ENCODE data around the gene ZGLP1.

ZGLP1 gene

DNA sequence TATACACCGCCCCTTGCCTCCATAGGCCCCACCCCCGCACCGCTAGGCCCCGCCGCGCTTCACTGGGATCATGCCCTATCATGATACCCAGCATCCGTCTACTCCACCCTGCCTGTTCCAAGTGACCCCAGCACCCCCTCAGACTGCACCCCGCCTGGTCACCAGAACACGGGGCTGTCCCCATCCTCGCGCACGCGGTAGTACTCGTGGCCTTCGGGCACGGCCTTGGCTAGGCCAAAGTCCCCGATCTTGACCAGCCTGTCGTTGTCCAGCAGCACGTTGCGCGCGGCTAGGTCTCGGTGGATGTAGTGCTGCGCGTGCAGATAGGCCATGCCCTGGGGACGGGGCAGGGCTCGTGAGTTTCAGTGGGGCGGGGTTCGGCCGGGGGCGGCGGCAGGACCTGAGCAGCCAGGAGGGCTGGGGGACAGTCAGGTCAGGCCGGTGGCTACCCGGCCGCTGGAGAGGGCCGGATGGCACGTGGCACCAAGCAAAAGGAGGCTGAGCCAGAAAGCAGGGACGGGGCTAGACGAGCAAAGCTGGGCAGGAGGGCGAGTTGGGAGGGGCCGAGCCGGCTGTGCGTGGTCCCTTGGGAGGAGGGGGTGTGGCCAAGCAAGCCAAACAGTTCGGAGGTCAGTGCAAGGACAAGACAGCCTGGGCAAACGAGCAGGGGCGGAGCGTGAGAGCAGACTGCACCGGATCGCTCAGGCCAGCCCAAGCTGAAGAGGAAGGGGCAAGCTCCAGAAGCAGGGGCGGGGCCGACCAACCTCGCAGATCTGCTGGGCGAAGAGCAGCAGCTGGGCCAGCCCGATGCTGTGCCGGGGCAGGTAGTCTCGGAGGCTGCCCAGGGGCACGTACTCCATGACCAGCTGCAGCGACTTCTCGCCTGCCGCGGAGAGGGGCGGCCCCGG, 43.4 kb upstream of the ZGLP1 start:
- Histone ChIP-seq H3K4me2 (ENCODE audit: low read length) (no peak overlapping the region), H2AFZ (ENCODE audit: low read length) (no peak overlapping the region), H3K4me1 (ENCODE audit: insufficient read depth, low read length, severe bottlenecking) (no peaks in the 10 kb centered on the region), H4K20me1 (ENCODE audit: insufficient read depth, low read length) (no peaks in the 10 kb centered on the region), H3K27me3 (ENCODE audit: insufficient read depth, low read length) (no peaks in the 10 kb centered on the region), H3F3A (ENCODE audit: insufficient read depth, low read length) (no peaks in the 10 kb centered on the region), H3K9me3 (ENCODE audit: low read length) (no peaks in the 10 kb centered on the region), H3K9ac (ENCODE audit: low read length) (no peak overlapping the region), H3K36me3 (ENCODE audit: insufficient read depth, low read length) (peaks cover 68% of the 10 kb centered on the region), H3K79me2 (ENCODE audit: insufficient read depth, low read length) (no peaks in the 10 kb centered on the region), H3K4me3 (ENCODE audit: low read depth, low read length, poor library complexity, severe bottlenecking) (no peak overlapping the region), H3K9me2 (ENCODE audit: low read depth, low read length) (no peaks in the 10 kb centered on the region), H3K27ac (ENCODE audit: low read depth, low read length, poor library complexity, severe bottlenecking) (no peak overlapping the region)
- TF ChIP-seq, protein P1, sequence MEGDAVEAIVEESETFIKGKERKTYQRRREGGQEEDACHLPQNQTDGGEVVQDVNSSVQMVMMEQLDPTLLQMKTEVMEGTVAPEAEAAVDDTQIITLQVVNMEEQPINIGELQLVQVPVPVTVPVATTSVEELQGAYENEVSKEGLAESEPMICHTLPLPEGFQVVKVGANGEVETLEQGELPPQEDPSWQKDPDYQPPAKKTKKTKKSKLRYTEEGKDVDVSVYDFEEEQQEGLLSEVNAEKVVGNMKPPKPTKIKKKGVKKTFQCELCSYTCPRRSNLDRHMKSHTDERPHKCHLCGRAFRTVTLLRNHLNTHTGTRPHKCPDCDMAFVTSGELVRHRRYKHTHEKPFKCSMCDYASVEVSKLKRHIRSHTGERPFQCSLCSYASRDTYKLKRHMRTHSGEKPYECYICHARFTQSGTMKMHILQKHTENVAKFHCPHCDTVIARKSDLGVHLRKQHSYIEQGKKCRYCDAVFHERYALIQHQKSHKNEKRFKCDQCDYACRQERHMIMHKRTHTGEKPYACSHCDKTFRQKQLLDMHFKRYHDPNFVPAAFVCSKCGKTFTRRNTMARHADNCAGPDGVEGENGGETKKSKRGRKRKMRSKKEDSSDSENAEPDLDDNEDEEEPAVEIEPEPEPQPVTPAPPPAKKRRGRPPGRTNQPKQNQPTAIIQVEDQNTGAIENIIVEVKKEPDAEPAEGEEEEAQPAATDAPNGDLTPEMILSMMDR (IDR thresholded peaks at IDR 0.05; ENCODE audit: low read length): no peak
- TF ChIP-seq EZH2 (IDR thresholded peaks at IDR 0.05; ENCODE audit: borderline replicate concordance, low read length): no peak

GRCh38 chr19:10346509-10346908, 36.9 kb upstream of the ZGLP1 start:
- H3K27me3 ChIP-seq (ENCODE audit: insufficient read depth, low read length): no peaks in the 10 kb centered on the region; the same call in 1 of the 2 replicates
- H3K27ac ChIP-seq (ENCODE audit: low read depth, low read length, poor library complexity, severe bottlenecking): no peak overlapping the region
- no peaks in the 10 kb centered on the region for H3K4me1 ChIP-seq (ENCODE audit: insufficient read depth, low read length, severe bottlenecking)
- H3K9me2 ChIP-seq (ENCODE audit: low read depth, low read length): no peaks in the 10 kb centered on the region
- no peak overlapping the region for H3K4me3 ChIP-seq (ENCODE audit: low read depth, low read length, poor library complexity, severe bottlenecking)
- H2AFZ ChIP-seq (ENCODE audit: low read length): no peak overlapping the region
- peaks cover 18% of the 10 kb centered on the region for H3K36me3 ChIP-seq (ENCODE audit: insufficient read depth, low read length)
- no peaks in the 10 kb centered on the region for H4K20me1 ChIP-seq (ENCODE audit: insufficient read depth, low read length)
- TF ChIP-seq EZH2 (IDR thresholded peaks at IDR 0.05; ENCODE audit: borderline replicate concordance, low read length): no peak
- TF ChIP-seq, protein P1 (IDR thresholded peaks at IDR 0.05; ENCODE audit: low read length): no peak
- H3F3A ChIP-seq (ENCODE audit: insufficient read depth, low read length): no peaks in the 10 kb centered on the region
- H3K79me2 ChIP-seq (ENCODE audit: insufficient read depth, low read length): no peaks in the 10 kb centered on the region
- H3K4me2 ChIP-seq (ENCODE audit: low read length): no peak overlapping the region
- no peaks in the 10 kb centered on the region for H3K9me3 ChIP-seq (ENCODE audit: low read length)
- H3K9ac ChIP-seq (ENCODE audit: low read length): no peak overlapping the region

- Histone ChIP-seq H3K9ac (ENCODE audit: low read length) (no peak overlapping the region), H3K9me2 (ENCODE audit: low read depth, low read length) (no peaks in the 10 kb centered on the region), H3K36me3 (ENCODE audit: insufficient read depth, low read length) (peaks cover 1% of the 10 kb centered on the region), H2AFZ (ENCODE audit: low read length) (no peak overlapping the region), H3K27ac (ENCODE audit: low read depth, low read length, poor library complexity, severe bottlenecking) (no peak overlapping the region), H4K20me1 (ENCODE audit: insufficient read depth, low read length) (no peaks in the 10 kb centered on the region), H3K4me2 (ENCODE audit: low read length) (no peak overlapping the region), H3K79me2 (ENCODE audit: insufficient read depth, low read length) (no peaks in the 10 kb centered on the region), H3K4me1 (ENCODE audit: insufficient read depth, low read length, severe bottlenecking) (peaks cover 3% of the 10 kb centered on the region), H3K9me3 (ENCODE audit: low read length) (no peaks in the 10 kb centered on the region), H3K27me3 (ENCODE audit: insufficient read depth, low read length) (no peaks in the 10 kb centered on the region; the same call in 1 of the 2 replicates), H3F3A (ENCODE audit: insufficient read depth, low read length) (no peaks in the 10 kb centered on the region), H3K4me3 (ENCODE audit: low read depth, low read length, poor library complexity, severe bottlenecking) (no peak overlapping the region)
- TF ChIP-seq, protein P1 (IDR thresholded peaks at IDR 0.05; ENCODE audit: low read length): no peak
Measured at GRCh38 chr19:10344780-10345179, 35.2 kb upstream of the ZGLP1 start.

All from OCI-LY1 (cell line).